ENCODE data around the gene CATSPERE. TPM values are rescaled to one million over a fixed set of nuclear protein-coding genes. Genes with fewer than 3 reads are reported as not detected.
A peak's percentile ranks its signal among the peaks of the same experiment; 100 is the strongest.

Gene CATSPERE
- total RNA-seq, 1 experiment from 2014 or later: 0.14 TPM

GRCh38 chr1:244654108-244655038 lies 193.3 kb downstream of the CATSPERE start:
- H3K27me3 Mint-ChIP-seq (ENCODE audit: insufficient read depth, unreplicated experiment): no peaks in the 10 kb centered on the region
- ChIA-PET CTCF (interaction anchor here (1.0 kb wide), 1 partner anchor 51 kb away, joined by 5 read pairs; no protein-coding TSS in a partner anchor), POLR2A (no interaction called here)
- Histone ChIP-seq H3K9me3 (no peaks in the 10 kb centered on the region), H3K36me3 (ENCODE audit: control insufficient read depth, insufficient read depth, low read length) (peaks cover 2% of the 10 kb centered on the region; the same call in 1 of the 2 replicates), H3K27me3 (replicated peaks; ENCODE audit: control insufficient read depth, insufficient read depth, low read length) (no peaks in the 10 kb centered on the region), H3K4me1 (peaks cover 22% of the 10 kb centered on the region), H3K4me3 (ENCODE audit: low read depth, low read length) (peak overlapping the region; percentile 93)
- H3K36me3 Mint-ChIP-seq (ENCODE audit: insufficient read depth, unreplicated experiment): peaks cover 19% of the 10 kb centered on the region
- DNase-seq: no peak
- peaks cover 15% of the 10 kb centered on the region for H3K4me1 Mint-ChIP-seq (ENCODE audit: low read depth, unreplicated experiment)
- no peaks in the 10 kb centered on the region for H3K9me3 Mint-ChIP-seq (ENCODE audit: unreplicated experiment)
- H3K27ac Mint-ChIP-seq (ENCODE audit: unreplicated experiment): no peak overlapping the region
- TSS peak; percentile 35 for BruUV-seq (replicated peaks)
- TF ChIP-seq CTCF (IDR thresholded peaks at IDR 0.05; ENCODE audit: insufficient read depth in 1 of 2, low read depth in 1 of 2, low read length in 1 of 2, severe bottlenecking in 1 of 2, unreplicated experiment in 1 of 2): no peak
- intact Hi-C loops (cut with micrococcal nuclease; ENCODE audit: unreplicated experiment): loop anchor here (1.0 to 5.0 kb wide), 2 partner anchors 143 to 318 kb away; no protein-coding TSS in a partner anchor
- no peak overlapping the region for H3K4me3 Mint-ChIP-seq (ENCODE audit: unreplicated experiment)

GRCh38 chr1:244655186-244655585 lies 194.1 kb downstream of the CATSPERE start:
- peaks cover 22% of the 10 kb centered on the region for H3K4me1 ChIP-seq
- peaks cover 15% of the 10 kb centered on the region for H3K4me1 Mint-ChIP-seq (ENCODE audit: low read depth, unreplicated experiment)
- no peak for TF ChIP-seq CTCF (IDR thresholded peaks at IDR 0.05; ENCODE audit: insufficient read depth in 1 of 2, low read depth in 1 of 2, low read length in 1 of 2, severe bottlenecking in 1 of 2, unreplicated experiment in 1 of 2)
- DNase-seq: no peak
- BruUV-seq (replicated peaks): no TSS peak
- H3K9me3 ChIP-seq: 0 out of 2 replicates have a peak, but pooled peaks cover 2% of the 10 kb centered on the region
- H3K27me3 ChIP-seq (replicated peaks; ENCODE audit: control insufficient read depth, insufficient read depth, low read length): no peaks in the 10 kb centered on the region
- H3K4me3 ChIP-seq (ENCODE audit: low read depth, low read length): no peak overlapping the region
- no peak overlapping the region for H3K4me3 Mint-ChIP-seq (ENCODE audit: unreplicated experiment)
- no peaks in the 10 kb centered on the region for H3K9me3 Mint-ChIP-seq (ENCODE audit: unreplicated experiment)
- intact Hi-C loops (cut with micrococcal nuclease; ENCODE audit: unreplicated experiment): loop anchor here (1.0 kb wide), 1 partner anchor 142 kb away; no protein-coding TSS in a partner anchor
- H3K27ac Mint-ChIP-seq (ENCODE audit: unreplicated experiment): no peak overlapping the region
- CTCF ChIA-PET: no interaction called here
- peaks cover 2% of the 10 kb centered on the region; the same call in 1 of the 2 replicates for H3K36me3 ChIP-seq (ENCODE audit: control insufficient read depth, insufficient read depth, low read length)
- peaks cover 19% of the 10 kb centered on the region for H3K36me3 Mint-ChIP-seq (ENCODE audit: insufficient read depth, unreplicated experiment)
- POLR2A ChIA-PET: no interaction called here
- H3K27me3 Mint-ChIP-seq (ENCODE audit: insufficient read depth, unreplicated experiment): no peaks in the 10 kb centered on the region

- Mint-ChIP-seq H3K4me1 (ENCODE audit: low read depth, unreplicated experiment) (peaks cover 9% of the 10 kb centered on the region), H3K27ac (ENCODE audit: unreplicated experiment) (no peak overlapping the region), H3K9me3 (ENCODE audit: unreplicated experiment) (no peaks in the 10 kb centered on the region), H3K36me3 (ENCODE audit: insufficient read depth, unreplicated experiment) (peaks cover 31% of the 10 kb centered on the region), H3K27me3 (ENCODE audit: insufficient read depth, unreplicated experiment) (no peaks in the 10 kb centered on the region), H3K4me3 (ENCODE audit: unreplicated experiment) (no peak overlapping the region)
- no peak overlapping the region for H3K4me3 ChIP-seq (ENCODE audit: low read depth, low read length)
- no peaks in the 10 kb centered on the region for H3K27me3 ChIP-seq (replicated peaks; ENCODE audit: control insufficient read depth, insufficient read depth, low read length)
- ChIA-PET POLR2A (no interaction called here), CTCF (no interaction called here)
- H3K4me1 ChIP-seq: peaks cover 28% of the 10 kb centered on the region
- TF ChIP-seq CTCF (IDR thresholded peaks at IDR 0.05; ENCODE audit: insufficient read depth in 1 of 2, low read depth in 1 of 2, low read length in 1 of 2, severe bottlenecking in 1 of 2, unreplicated experiment in 1 of 2): no peak
- BruUV-seq (replicated peaks): no TSS peak
- peaks cover 2% of the 10 kb centered on the region; the same call in 1 of the 2 replicates for H3K36me3 ChIP-seq (ENCODE audit: control insufficient read depth, insufficient read depth, low read length)
- intact Hi-C loops (cut with micrococcal nuclease; ENCODE audit: unreplicated experiment): no loop called here
- H3K9me3 ChIP-seq: peaks cover 10% of the 10 kb centered on the region; the same call in 1 of the 2 replicates
- no peak for DNase-seq
These were observed 196.3 kb downstream of the CATSPERE start for GRCh38 chr1:244657421-244657820.
